ENCODE results near the gene MDH2.
"Not testable (repeated sequence)": the region's sequence is repeated elsewhere in the genome, so short reads cannot be mapped to it uniquely, and the experiment has no call there.

MDH2 gene, protein sequence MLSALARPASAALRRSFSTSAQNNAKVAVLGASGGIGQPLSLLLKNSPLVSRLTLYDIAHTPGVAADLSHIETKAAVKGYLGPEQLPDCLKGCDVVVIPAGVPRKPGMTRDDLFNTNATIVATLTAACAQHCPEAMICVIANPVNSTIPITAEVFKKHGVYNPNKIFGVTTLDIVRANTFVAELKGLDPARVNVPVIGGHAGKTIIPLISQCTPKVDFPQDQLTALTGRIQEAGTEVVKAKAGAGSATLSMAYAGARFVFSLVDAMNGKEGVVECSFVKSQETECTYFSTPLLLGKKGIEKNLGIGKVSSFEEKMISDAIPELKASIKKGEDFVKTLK

DNA sequence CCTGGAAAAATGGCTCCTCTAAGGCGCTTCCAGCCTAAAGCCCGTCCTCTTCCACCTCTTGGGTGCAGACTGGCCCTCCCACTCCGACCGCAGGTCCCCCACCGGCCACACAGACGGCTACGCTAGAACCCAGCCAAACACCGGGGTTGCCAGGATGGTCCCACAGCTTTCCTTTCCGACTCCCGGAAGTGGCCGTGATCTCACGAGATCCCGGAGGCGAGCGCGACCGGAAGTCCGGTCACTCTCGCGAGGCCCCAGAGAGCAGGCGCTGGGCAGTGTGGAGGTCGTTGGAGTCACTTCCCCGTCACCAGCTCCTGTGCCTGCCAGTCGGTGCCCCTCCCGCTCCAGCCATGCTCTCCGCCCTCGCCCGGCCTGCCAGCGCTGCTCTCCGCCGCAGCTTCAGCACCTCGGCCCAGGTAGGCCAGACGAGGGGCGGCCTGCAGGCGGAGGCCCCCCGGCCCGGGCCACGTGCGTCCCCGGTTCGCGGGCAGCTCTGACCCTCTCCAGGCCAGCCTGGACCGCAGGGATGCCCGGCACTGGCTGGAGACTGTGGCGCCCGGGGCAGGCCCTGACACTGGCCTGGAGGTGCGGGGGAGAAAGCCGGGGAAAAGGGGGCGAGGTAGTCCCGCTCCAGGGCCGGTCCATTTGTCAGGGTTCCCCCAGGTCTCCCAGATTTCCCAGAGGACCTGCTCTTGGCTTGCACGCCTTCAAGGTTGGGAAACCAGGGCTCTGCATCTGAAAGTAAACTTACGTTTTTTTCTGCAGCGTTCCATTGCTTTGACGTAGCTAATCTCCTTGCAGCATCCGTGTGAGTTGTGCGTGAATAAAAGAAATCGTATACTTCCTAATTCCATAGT lies at the start of gene MDH2, which contains the start of gene STYXL1:
Gene MDH2, plus strand, starts transcription at position 296 of the 857 bp plus-strand sequence. Its CDS starts 55 bp downstream, at position 351.
Gene STYXL1, minus strand, starts transcription at position 190 of the 857 bp plus-strand sequence. CDS start 17,477 bp downstream, outside the sequence.
- peak; percentile 64 to 80 (median 70) for DNase-seq

DNA sequence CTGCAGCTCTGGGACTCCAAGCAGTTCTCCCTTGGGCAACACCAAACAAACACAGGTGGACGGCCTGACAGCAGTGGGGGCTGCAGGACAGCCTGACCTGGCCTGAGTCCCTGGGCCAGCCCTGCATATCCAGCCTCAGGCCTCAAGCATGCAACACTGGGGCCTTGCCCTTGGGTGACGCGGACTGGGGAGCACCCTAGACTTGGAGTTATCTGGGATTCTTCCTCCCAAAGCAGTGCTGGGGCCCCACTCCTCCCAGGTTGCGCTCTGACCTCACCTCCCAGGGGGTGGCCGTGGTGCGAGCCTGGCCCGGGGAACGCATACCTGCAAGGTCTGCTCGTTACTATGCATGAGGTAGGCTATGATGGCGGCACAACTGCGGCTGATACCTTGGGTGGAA lies 47.3 kb upstream of the MDH2 start:
- DNase-seq, result no peak

DNA sequence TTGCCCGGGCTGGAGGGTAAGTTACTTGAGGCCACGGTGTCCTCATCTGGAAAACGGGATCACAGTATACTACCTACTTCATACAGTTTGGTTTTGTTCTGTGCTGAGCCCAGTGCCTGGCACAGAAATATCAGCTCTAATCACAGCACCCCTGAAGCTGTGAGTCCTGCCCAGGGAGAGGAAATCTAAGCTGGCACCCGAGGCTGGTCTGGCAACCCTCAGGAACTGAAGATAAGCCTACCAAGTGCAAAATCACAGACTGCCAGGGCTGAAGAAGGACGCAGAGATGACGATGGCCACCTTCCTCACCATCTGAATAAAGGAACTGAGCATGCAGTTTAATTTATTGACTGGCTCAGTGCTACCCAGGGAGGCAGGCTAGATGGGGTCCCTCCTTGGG lies 45.8 kb upstream of the MDH2 start:
- DNase-seq, result no peak

DNA sequence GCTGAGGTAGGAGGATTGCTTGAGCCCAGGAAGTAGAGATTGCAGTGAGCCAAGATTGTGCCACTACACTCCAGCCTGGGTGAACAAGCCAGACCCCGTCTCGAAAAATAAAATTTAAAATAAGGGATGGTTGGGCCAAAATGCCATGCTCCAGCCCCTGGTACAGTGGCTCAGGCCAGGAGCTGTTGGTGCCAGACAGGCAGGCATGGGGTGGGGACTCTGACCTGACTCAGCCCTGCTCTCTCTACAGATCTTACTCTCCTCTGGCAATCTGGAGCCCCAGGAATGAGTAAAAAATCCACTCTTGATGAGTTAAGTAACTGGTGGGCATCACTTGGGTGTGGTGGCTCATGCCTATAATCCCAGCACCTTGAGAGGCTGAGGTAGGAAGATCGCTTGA lies 45.1 kb upstream of the MDH2 start:
- DNase-seq, result no peak

DNA sequence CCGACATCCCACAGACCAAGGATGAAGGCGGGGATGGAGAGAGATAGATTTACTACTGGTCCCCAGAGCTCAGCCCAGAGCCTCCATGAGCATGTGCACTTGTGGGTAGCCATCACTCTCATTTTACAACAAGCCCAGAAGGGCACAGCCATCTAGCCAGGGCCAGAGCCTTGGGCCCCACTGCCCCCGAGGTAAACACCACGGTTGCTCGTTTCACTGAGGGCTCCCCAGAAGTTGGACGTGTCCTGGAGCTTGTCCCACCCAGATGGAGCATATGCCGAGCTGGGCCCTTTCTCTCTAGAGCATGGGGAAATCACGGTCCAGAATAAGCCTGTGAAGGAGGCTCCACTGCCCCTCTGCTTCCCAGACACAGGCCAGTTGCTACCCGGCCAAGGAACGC lies 44.6 kb upstream of the MDH2 start:
- DNase-seq, result no peak

DNA sequence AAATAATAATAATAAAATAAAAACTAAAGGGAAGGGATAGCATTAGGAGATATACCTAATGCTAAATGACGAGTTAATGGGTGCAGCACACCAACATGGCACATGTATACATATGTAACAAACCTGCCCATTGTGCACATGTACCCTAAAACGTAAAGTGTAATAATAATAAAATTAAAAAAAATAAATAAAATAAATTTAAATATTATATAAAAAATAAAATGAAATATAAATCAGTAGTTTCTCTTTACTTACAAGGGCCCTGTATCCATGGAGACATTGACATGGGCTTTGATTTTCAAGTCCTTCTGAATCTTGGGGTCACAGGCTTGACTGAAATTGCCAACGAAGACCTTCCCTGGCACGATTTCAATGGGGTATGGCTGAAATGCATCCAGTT lies 42.9 kb upstream of the MDH2 start:
- not testable (repeated sequence) for DNase-seq

DNA sequence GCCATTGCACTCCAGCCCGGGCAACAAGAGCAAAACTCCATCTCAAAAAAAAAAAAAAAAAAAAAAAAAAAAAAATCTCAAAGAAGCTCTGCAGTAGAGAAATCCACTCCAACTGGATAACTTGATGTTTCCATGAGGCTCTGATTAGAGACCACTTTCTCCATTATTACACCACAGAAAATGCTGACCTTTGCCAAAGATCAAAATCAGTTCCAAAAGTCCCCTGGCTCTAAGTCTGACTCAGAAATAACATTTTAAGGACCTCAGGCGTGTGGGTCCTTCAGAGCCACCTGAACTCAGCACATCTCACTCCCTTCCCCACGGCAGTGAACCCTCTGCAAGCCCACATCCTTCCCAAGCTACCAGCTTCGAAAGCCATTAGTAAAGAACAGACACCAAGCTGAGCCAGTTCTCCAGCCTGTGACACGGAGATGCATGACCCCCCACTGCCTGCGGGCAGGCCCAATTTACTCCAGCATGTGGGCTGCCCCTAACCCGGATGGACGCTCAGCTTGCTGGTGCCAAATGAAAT lies 39.7 kb upstream of the MDH2 start:
- DNase-seq, result no peak

DNA sequence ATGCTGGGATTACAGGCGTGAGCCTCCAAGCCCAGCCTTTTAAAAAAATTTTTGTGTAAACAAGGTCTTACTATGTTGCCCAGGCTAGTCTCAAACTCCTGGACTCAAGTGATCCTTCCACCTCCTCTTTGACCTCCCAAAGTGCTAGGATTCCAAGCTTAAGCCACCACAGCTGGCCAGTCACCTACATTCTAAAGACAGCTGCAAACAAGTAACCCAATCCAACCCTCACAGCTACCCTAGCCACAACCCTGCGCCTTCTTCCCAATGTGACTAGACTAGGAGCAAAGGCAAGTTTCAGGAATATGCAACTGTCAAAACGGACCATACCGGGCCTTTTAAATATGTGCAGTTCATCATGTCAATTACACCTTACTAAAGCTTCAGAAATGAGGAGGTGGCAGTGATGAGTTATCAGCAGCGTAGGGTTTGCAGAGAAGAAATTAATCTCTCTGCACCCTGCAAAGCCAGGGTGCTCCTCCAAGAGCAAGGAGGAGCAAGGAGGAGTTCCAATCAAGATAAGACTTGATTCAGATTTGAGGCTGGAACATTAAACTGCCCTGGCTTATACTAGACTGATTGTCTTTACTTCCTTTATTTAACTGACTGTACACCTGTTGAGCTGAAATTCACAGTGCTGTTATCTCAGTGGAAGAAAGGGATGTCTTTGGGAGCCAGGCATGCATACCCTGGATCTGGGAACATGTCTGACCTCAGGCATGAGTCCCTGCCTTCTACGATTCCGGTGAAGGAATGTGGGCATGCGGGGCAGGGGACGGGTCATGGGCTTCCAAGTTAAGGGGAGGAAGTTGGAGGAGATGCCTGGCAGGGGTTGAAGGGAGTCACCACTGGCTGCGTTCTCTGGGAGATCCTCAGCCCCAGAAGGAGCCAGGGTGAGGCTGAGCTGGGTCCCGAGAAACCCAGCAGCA lies 38.0 kb upstream of the MDH2 start:
- no peak for DNase-seq

DNA sequence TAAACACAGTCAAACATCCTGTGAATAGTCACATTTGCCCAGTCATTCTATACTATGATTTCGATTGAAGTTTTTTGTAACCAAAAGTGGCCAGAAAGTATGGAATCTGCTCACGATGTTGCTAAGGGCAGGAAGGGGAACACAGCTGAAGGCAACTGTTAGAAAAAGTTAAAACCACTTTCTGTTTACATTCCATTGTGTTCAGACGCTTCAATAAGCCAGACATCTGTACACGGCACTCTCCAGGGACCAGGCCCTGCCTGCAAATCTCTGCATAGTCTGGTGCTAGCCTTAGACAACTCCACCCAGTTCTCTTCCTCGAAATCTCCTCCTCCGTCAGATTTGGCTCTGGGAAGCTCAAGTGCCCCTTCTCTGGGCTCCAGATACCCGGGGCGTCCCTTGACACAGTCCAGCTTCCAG lies 36.5 kb upstream of the MDH2 start:
- no peak for DNase-seq

DNA sequence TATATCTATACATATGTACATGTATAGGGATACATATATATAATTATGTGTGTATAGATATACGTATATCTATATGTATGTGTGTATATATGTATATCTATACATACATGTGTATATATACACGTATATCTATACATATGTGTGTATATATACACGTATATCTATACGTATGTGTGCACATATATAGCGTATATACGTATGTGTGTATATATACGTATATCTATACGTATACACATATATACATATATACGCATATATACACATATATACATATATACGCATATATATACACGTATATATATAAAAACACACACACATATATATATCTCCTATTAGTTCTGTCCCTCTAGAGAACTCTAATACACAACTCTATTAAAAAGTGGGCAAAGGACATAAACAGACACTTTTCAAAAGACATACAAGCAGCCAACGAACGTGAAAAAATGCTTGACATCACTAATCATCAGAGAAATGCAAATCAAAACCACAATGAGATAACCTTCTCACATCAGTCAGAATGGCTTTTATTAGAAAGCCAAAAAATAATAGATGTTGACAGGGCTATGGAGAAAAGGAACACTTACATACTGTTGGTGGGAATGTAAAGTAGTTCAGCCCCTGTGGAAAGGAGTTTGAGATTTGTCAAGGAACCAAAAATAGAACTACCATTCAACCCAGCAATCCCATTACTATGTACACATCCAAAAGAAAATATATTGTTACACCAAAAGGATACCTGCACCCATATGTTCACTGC lies 31.5 kb upstream of the MDH2 start:
- DNase-seq, result no peak

DNA sequence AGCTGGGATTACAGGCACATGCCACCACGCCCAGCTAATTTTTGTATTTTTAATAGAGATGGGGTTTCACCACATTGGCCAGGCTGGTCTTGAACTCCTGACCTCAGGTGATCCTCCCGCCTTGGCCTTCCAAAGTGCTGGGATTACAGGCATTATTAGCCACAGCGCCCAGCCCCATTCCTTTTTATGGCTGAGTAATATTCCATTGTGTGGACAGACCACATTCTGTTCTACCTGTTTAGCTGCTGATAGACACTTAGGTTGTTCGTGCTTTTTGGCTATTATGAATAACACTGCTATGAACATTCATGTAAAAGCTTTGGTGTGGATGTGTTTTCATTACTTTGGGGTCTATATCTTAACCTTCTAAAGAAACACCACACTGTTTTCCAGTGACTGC lies 29.4 kb upstream of the MDH2 start:
- not testable (repeated sequence) for DNase-seq

DNA sequence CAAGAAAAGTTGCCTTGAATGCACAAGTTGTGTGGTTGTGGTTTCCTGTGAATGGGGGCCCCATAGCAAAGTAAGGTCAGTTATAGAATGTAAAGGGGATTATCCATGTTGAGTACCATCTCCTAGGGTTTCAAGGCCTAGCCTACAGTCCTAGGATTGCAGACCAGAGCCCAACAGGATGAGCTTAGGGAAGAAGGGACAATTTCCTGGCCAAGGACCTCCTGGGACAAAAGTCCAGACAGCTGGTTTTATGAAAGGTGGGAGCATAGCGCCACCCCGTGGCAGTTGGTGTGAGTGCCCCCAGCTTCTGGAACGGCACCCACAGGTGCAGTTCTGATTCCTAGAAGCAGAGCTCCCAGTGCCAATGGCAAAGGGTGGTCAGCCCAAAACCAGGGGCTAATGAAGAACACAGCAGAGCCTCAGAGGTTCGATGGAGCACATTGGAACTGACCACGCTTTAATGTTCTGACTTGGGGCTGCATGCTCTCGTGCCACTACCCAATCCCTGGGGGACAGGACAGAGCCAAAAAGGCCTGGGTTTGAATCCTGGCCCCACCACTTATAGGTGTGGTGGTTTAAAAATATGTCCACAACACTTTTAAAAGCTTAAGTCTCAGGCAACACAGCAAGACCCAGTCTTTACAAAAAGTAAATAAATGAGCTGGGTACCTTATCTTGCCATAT lies 27.7 kb upstream of the MDH2 start:
- DNase-seq, result peak; percentile 23 to 52 (median 38)

DNA sequence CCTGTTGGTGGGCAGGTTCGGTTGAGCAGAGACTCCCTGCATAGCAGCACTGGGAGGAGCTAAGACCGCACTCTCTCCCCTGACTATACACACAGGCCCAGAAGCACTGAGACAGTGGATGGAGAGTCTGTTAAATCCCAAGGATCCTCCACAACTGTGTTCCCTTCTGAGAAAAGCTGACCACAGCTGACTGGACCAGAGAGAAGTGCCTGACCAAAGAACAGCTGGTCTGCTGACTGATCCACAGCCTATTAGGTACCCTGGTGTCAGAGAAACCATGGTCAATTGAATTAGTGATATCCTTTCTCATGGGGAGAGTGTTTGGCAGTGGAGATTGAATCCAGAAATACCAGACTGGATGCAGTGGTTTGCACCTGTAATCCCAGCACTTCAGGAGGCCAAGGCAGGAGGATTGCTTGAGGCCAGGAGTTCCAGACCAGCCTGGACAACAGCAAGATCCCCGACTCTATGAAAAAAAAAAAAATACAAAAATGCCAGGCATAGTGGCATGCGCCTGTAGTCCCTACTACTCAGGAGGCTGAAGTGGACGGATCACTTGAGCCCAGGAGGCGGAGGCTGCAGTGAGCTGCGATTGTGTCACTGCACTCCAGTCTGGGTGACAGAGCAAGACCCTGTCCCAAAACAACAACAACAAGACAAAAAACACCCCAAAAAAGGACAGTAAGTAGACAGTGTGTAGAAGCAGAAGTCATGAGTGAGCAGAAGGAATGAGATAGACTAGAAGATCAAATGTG lies 25.7 kb upstream of the MDH2 start:
- no peak for DNase-seq

DNA sequence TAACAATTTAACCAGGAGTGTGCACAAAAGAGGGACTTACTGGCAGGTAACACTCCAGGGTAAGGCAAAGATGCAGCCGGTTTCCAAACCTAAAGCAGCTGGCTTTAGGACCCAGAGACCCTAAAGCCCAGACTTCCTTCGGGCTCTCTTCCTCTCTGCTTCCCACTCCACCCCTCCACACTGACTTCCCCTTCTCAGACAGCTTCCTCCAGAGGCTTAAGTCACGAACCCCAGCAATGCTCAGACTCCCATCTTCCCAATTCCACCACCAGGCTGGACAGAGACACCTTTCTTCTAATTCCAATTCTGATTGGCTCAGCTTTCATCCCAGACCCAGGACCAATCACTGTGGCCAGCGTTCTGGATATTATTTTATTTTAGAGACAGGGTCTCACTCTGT lies 24.9 kb upstream of the MDH2 start:
- DNase-seq, result no peak

DNA sequence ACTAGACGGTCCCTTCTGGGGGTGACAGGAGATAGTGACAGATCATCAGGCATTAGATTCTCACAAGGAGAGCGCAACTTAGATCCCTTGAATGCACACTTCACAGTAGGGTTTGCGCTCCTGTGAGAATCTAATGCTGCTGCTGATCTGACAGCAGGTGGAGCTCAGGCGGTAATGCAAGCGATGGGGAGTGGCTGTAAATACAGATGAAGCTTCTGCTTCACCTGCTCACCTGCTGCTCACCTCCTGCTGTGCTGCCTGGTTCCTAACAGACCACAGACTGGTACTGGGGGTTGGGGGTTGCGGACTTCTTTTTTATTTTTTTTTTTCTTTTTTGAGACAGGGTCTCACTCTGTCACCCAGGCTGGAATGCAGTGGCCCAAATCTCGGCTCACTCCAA lies 18.2 kb upstream of the MDH2 start:
- DNase-seq, result not testable (repeated sequence)

DNA sequence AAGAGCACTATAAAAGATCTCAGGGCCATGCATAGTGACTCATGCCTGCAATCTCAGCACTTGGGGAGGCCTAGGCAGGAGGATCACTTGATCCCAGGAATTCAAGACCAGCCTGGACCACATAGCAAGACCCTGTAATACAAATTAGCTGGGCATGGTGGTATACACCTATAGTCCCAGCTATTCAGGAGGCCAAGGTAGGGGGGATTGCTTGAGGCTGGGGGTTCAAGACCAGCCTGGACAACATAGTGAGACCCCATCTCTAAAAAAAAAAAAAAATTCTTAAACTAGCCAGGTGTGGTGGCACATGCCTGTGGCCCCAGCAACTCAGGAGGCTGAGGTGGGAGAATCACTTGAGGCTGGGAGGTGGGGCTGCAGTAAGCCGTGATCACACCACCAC lies 15.9 kb upstream of the MDH2 start:
- no peak for DNase-seq

DNA sequence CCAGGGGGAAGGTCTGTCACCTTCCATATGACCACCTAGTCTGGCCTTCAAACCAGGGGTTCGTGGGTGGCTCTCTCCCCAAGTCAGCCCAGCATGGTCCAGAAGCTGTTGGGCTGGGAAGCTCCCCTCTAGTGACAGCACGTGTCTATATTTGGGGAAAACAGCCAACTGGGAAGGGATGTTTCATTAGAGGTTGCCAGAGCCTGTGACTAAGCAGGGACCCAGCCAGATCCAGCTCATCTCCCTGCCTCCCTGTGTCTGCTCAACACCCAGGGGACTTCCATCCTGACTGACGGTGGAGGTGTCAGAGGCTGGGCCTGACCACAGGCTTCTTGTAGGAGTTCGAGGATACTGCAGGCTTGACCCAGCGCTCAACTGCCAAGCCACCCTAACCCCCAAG lies 10.6 kb upstream of the MDH2 start:
- no peak for DNase-seq

DNA sequence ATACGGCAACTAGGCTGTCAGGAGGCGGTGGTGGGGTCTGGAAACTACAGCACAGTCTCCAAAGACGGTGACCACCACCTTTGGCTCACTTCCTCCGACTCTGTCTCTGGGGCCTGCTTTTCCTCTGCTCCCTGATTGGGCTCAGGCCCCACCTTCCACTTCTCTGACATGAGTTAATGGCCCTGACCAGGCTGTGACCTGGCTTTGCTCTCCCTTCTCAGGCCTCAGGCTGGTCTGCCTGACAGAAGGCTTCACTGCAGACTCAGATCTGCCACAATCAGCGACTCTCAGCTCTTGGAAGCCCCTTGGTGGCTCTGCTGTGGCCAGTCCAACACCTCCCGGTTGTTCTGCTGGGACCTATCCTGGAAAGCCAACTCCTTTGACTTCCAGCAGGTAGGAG lies 7.8 kb upstream of the MDH2 start:
- DNase-seq, result no peak

DNA sequence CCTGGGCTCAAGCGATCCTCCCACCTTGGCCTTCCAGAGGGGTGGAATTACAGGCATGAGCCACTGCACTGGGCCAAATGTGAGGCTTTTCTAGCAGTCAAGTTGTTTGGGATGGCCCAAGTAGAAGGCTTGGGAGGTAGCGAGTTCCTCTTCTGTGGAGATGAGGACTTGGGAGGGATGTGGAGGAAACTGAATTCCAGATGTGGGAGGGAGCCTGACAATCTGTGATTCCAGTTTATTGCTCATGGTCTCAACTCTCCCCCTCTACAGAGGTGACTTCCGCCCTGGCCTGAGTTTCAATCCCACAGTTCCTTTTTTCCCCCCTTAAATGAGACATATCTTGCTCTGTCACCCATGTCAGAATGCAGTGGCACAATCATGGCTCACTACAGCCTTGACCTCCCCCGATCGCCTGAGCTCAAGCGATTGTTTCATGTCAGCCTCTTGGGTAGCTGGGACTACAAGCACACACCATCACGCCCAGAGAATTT lies 3.5 kb upstream of the MDH2 start:
- no peak for DNase-seq

DNA sequence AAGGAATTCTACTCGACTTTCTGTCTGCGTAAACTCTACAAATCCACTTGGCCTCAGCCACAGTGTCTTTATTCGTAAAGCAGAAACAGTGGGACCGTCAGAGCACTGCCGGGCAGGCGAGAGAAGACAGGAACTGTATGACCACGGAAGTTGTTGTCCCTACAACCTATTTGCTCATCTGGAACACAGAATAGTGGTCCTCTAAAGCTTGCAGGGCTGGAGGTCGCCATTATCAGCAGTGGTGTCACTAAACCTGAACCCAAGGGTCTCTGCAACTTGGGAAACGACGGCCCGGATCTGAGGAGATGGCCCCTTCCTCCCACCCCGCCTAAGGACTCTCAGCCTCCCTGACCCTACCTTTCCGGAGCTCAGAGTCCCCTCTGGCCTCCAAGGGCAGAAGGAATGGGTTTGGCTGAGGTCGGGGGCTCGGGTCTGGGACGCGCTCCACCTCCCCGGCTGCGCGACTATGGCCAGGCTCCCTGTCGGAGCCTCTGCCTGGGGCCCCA lies 548 bp upstream of the MDH2 start:
- no peak for DNase-seq
